ENCODE data around the gene ASB7.
"Not testable (repeated sequence)": the region's sequence is repeated elsewhere in the genome, so short reads cannot be mapped to it uniquely, and the experiment has no call there.

The ASB7 gene

DNA sequence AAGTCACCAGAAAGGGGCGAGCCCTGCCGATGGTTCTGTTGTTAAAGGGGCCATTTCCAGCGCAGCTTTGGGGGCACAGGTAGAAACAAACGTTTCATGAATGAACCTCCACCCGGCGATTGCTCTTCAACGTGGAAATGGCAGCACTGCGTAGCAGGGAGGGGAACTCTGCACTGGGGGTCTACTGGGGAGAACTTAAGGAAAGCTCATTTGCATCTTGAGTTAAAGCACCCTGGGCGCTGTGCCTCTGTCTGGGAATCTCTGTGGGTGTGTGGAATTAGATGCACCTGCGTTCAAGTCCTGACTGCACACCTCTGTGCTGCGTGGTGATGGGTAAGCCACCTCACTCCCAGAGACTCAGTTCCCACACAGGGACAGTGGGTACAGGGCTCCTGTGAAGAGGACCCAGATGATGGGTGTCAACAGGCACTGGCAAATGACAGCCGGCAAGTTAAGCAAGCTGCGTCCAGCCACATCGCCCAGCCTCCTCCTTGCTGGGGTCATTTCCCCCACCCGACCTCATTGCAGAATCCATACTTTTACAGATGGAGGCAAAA is 68.8 kb downstream of the ASB7 start:
- in situ Hi-C loops (cut with HindIII; ENCODE audit: low sequenced_read_pairs), result no loop called here
- no peak for DNase-seq (ENCODE audit: low read depth, low spot score)
- TF ChIP-seq, protein P1, sequence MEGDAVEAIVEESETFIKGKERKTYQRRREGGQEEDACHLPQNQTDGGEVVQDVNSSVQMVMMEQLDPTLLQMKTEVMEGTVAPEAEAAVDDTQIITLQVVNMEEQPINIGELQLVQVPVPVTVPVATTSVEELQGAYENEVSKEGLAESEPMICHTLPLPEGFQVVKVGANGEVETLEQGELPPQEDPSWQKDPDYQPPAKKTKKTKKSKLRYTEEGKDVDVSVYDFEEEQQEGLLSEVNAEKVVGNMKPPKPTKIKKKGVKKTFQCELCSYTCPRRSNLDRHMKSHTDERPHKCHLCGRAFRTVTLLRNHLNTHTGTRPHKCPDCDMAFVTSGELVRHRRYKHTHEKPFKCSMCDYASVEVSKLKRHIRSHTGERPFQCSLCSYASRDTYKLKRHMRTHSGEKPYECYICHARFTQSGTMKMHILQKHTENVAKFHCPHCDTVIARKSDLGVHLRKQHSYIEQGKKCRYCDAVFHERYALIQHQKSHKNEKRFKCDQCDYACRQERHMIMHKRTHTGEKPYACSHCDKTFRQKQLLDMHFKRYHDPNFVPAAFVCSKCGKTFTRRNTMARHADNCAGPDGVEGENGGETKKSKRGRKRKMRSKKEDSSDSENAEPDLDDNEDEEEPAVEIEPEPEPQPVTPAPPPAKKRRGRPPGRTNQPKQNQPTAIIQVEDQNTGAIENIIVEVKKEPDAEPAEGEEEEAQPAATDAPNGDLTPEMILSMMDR (IDR thresholded peaks at IDR 0.05; ENCODE audit: low read depth, low read length), result no peak
- no peak overlapping the region for H3K4me3 ChIP-seq (ENCODE audit: low read depth, low read length)

DNA sequence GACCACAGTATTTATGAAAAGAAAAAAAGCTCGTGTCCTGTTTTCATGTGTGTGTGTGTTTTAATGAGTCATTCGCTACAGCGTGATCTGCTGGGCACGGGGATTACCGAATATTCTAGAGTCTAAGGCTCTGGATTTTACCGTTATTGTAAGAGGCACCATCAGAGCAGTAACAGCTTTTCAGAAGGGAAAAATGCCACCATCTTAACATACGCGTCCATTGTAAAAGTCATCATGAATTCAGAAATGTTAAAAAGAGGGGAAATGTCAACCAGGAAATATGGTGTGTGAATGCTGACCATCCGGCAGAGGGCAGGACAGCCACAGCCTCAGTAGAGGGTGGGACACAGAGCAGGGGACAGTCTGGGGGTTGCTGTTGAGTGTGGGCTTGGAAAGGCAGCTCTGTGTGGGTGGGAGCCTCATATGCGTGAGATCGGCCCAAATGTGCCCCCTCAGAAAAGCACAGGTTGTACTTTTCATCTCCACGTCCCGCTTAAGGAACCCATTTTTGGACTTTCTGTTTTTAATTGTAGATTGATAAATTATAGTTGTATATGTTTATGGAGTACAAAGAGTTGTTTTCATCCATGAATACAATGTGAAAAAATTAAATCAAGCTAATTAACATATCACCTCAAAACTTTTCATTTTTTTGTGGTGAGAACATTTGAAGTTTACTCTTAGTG is 69.6 kb downstream of the ASB7 start:
- DNase-seq (ENCODE audit: low read depth, low spot score), result peak; percentile 50
- in situ Hi-C loops (cut with HindIII; ENCODE audit: low sequenced_read_pairs), result no loop called here
- no peak overlapping the region for H3K4me3 ChIP-seq (ENCODE audit: low read depth, low read length)
- TF ChIP-seq, protein P1 (IDR thresholded peaks at IDR 0.05; ENCODE audit: low read depth, low read length), result peak; percentile 69

DNA sequence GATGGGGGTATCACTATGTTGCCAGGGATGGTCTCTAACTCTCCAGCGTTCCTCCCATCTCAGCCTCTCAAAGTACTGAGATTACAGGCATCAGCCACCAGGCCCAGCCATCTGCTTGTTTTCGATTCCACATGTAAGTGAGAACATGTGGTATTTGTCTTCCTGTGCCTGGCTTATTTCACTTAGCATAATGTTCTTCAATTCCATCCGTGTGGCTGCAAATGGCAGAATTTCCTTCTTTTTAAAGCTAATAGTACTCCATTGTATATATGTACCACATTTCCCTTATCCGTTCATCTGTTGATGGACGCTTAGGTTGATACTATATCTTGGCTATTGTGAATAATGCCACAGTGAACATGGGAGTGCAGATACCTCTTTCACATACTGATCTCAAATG is 70.6 kb downstream of the ASB7 start:
- in situ Hi-C loops (cut with HindIII; ENCODE audit: low sequenced_read_pairs), result no loop called here
- TF ChIP-seq, protein P1 (IDR thresholded peaks at IDR 0.05; ENCODE audit: low read depth, low read length), result no peak
- no peak overlapping the region for H3K4me3 ChIP-seq (ENCODE audit: low read depth, low read length)
- no peak for DNase-seq (ENCODE audit: low read depth, low spot score)

DNA sequence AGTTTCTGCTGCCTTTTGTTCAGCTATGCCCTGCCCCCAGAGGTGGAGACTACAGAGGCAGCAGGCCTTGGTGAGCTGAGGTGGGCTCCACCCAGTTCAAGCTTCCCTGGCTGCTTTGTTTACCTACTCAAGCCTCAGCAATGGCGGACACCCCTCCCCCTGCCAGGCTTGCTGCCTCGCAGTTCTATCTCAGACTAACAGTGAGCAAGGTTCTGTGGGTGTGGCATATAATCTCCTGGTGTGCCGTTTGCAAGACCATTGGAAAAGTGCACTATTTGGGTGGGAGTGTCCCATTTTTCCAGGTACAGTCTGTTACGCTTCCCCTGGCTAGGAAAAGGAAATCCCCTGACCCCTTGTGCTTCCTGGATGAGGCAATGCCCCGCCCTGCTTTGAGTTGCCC is 76.8 kb downstream of the ASB7 start:
- H3K4me3 ChIP-seq (ENCODE audit: low read depth, low read length); DNase-seq (ENCODE audit: low read depth, low spot score); in situ Hi-C loops (cut with HindIII; ENCODE audit: low sequenced_read_pairs): not testable (repeated sequence)

DNA sequence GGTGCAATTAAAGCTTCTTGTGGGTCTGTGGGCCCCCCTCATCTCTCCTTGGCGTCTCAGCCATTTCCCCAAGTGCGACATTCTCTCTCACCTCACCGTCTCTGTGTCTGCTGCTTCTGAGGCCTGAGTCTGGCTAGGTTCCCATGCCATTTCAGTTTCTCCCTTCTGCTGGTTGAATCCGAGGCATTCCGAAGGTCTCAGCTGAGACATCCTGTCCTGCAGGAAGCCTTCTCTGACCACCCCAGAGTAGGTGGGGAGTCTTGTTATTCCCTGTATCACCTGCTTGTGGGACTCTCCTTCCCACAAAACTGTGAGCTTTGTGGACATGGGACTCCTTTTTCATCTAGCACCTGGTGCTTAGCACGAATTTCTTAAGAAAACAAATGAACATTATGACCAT is 78.3 kb downstream of the ASB7 start:
- in situ Hi-C loops (cut with HindIII; ENCODE audit: low sequenced_read_pairs), result no loop called here
- no peak for DNase-seq (ENCODE audit: low read depth, low spot score)
- no peak overlapping the region for H3K4me3 ChIP-seq (ENCODE audit: low read depth, low read length)
- TF ChIP-seq, protein P1 (IDR thresholded peaks at IDR 0.05; ENCODE audit: low read depth, low read length), result no peak

DNA sequence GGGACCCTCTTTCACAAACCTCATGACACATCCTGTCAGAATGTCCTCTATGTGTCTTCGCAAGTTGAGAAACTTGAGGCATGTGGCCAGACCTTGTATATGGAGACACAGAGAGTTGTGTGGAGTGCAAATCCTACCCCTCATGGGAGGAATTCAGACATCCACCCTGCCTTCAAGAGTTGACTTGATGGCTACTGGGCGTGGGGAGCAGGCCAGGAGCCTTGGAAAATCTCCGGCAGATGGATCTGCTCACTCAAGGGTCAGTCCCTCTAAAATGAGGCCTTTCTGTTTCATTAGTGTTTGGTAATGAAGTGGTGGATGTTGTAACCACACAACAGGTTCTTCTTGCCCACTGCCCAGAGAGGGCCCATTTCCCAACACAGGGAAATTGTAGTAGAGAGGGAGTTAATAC is 79.0 kb downstream of the ASB7 start:
- TF ChIP-seq, protein P1 (IDR thresholded peaks at IDR 0.05; ENCODE audit: low read depth, low read length), result no peak
- no peak overlapping the region for H3K4me3 ChIP-seq (ENCODE audit: low read depth, low read length)
- in situ Hi-C loops (cut with HindIII; ENCODE audit: low sequenced_read_pairs), result no loop called here
- DNase-seq (ENCODE audit: low read depth, low spot score), result no peak

DNA sequence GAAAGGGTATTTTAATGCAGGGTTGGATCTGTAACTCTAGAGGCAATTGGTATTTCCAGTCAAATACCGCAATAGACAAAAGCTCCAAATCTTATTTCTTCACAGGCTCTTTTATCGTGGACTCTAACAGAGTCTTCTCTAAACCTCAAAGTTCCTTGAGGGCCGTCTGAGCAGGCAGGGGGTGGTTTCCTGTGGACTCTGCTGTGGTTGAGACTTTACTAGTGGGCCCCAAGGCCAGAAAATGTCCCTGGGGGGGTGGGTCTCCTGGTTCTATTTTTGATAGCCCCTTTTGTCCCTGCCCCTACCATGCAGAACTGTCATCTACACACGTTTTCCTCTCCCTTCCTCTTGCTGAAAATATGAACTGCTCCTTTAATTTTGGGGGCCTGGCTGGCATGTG is 80.1 kb downstream of the ASB7 start:
- in situ Hi-C loops (cut with HindIII; ENCODE audit: low sequenced_read_pairs), result no loop called here
- TF ChIP-seq, protein P1 (IDR thresholded peaks at IDR 0.05; ENCODE audit: low read depth, low read length), result no peak
- no peak overlapping the region for H3K4me3 ChIP-seq (ENCODE audit: low read depth, low read length)
- no peak for DNase-seq (ENCODE audit: low read depth, low spot score)
